NCI-H2171 (cell line): Measurements from ENCODE around the gene STYXL1.

Experiments used
- DNase-seq: peaks from one replicate; lab custom pipeline; 2025; lab: John Stamatoyannopoulos, UW

The STYXL1 gene

DNA sequence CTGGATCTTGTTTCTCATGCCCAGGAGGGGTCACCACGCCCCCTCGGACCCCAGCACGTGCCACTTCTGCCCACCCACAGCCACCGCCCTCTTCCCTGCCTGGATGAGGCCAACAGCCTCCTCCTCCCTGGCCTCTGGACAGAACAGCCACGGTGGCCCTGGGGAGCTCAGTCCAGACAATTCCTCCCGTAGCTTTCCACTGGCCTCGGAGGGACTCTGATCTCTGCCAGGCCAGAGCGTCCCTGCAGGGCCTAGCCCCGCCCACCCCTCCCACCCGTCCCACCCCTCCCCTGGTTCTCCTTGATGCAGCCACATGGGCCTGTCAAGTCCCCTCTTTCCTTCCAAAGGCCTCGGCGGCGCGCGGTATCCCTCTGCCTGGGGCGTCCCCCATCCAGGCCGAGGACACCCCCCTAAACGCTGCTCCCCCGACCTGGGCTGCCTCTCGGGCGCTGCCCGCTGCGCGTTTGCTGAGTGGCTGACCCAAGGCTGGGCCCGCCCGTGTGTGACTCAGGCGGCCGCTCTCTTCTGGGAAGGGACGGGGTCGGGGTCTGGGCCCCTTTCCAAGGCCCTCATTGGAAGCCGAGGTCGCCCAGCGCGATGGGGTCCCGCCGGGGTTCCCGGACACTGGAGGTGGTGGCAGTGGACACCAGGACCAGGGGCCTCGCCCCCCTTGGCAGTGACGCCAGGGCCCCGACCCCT lies 54.0 kb downstream of the STYXL1 start:
- DNase-seq = no peak

GRCh38 chr7:75992083-75992755 lies 55.6 kb downstream of the STYXL1 start:
- no peak for DNase-seq

DNA sequence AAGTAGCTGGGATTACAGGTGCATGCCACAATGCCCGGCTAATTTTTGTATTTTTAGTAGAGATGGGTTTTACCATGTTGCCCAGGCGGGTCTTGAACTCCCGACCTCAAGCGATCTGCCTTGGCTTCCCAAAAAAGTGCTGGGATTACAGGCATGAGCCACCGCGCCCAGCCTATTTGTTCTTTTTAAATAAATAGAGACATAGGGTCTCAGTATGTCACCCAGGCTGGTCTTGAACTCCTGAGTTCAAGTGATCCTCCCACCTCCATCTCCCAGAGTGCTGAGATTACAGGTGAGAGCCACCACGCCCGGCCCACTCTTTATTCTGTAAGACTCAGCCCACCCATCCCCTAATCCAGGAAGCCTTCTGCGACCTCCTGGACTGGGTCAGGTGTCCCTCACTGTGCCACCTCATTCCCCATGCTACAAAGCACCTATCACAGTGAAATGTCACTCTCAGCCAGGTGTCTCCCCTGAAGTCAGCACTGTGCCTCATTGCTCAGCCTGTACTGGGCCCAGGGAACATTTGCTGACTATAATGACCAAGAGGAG lies 56.2 kb downstream of the STYXL1 start:
- no peak for DNase-seq

- no peak for DNase-seq
These were observed 58.1 kb downstream of the STYXL1 start for GRCh38 chr7:75989500-75990388.

DNA sequence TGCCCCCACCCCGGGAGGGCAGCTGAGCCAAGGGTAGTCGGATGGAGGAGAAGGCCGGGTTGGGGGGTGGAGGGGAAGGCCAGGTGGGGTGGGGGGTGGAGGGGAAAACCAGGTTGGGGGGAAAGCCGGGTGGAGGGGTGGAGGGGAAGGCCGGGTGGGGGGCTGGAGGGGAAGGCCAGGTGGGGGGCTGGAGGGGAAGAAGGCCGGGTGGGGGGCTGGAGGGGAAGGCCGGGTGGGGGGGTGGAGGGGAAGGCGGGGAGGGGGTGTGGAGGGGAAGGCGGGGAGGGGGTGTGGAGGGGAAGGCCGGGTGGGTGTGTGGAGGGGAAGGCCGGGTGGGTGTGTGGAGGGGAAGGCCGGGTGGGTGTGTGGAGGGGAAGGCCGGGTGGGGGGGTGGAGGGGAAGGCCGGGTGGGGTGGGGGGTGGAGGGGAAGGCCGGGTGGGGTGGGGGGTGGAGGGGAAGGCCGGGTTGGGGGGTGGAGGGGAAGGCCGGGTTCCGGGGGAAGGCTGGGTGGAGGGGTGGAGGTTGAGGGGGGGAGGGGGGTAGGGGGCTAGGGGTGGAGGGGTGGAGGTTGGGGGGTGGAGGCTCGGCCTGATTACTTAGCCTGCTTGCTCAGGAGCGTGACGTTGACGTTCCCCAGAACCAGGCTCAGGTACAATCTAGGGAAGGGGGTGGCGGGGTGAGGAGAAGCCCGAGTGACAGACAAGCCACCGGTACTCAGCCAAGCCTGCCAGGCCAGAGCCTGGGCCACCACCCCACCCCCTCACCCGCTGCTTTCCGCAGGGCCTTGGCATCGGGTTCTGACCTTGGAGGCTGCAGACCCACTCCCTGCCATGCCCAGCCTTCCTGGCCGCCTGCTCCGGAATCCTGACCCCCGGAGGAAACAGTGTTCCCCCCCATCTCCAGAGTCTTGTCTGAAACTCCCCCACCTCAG lies 59.0 kb downstream of the STYXL1 start:
- DNase-seq = no peak

DNA sequence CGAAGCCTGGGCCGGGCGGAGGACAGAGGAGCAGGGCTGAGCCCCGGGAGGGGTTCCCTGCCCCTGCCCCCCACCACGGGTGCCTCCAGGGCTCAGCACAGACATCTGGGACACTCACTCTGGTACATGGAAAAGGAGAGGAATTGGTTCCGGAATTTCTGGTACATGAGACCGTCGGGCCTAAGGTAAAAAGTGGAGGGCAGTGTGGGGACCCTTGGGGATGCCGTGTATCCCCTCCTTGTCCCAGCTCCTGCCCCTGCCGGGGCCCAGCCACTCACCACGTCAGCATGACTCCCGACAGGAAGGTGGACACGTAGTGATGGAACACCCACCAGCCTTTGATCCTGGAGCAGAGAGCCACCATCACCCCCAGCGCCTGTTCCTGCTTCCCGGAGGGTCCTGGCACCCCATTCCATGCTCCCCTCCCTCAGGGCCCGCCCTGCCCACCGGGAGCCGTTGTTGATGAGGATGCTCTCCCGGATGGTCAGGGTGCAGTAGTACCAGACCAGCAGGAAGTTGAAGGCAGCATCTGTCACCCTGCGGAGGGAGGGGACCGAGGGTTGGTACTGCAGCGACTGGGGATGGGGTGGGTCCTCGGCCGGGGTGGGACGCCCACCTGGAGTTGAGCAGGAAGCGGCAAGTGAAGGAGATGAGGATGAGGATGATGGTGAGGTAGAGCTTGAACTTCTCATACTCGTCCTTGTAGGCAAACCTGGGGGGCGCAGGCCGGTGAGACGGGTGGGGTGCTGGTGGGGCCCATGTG lies 59.8 kb downstream of the STYXL1 start:
- DNase-seq = no peak

DNA sequence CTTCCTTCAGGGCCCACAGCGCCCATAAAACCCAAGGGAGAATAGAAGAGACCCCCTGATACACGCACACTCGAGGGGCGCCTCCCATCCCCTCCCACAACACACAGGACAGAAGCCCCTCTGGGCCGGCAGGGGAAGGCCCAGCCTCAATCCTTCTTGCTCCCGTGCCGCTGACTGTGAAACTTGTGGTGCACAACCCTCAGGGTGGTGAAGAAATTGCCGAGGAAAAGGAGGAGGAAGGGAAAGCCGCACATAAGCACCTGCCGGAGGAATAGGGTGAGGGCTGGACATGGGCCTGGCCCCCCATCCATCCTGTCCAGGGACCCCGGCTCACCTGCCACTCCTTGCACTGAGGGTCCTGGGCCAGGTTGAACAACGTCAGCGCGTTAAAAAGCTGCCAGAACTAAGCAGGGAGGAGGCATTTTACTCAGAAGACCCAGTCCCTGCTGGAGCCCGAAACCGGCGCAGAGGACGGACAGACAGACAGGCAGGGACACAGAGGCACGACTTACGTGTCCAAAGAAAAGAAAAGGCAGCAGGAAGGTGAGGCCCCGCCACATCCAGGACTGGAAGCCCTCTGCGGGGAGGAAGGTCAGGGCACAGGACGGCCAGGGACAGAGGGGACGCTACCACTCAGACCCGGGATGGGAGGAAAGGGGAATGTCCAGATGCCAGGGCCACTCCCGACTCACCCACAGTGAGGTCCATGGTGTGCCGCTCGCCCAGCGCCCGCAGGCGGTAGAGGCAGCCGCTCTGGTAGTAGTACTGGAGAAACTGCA lies 60.6 kb downstream of the STYXL1 start:
- no peak for DNase-seq

DNA sequence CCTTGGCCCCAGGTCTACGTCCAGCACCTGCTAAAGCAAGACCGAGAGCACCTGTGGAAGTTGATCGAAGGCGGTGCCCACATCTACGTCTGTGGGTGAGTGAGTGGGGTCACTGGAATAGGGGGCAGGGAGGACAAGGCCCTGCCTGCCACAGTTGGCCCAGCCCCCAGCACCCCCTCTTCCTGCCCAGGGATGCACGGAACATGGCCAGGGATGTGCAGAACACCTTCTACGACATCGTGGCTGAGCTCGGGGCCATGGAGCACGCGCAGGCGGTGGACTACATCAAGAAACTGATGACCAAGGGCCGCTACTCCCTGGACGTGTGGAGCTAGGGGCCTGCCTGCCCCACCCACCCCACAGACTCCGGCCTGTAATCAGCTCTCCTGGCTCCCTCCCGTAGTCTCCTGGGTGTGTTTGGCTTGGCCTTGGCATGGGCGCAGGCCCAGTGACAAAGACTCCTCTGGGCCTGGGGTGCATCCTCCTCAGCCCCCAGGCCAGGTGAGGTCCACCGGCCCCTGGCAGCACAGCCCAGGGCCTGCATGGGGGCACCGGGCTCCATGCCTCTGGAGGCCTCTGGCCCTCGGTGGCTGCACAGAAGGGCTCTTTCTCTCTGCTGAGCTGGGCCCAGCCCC lies 61.5 kb downstream of the STYXL1 start:
- DNase-seq = no peak

GRCh38 chr7:75985518-75986146 lies 62.2 kb downstream of the STYXL1 start:
- no peak for DNase-seq

GRCh38 chr7:75985009-75985517 lies 62.7 kb downstream of the STYXL1 start:
- DNase-seq = no peak

GRCh38 chr7:75984130-75985008 lies 63.4 kb downstream of the STYXL1 start:
- DNase-seq = no peak

- DNase-seq = no peak
These were observed 64.2 kb downstream of the STYXL1 start for GRCh38 chr7:75983471-75984129.

DNA sequence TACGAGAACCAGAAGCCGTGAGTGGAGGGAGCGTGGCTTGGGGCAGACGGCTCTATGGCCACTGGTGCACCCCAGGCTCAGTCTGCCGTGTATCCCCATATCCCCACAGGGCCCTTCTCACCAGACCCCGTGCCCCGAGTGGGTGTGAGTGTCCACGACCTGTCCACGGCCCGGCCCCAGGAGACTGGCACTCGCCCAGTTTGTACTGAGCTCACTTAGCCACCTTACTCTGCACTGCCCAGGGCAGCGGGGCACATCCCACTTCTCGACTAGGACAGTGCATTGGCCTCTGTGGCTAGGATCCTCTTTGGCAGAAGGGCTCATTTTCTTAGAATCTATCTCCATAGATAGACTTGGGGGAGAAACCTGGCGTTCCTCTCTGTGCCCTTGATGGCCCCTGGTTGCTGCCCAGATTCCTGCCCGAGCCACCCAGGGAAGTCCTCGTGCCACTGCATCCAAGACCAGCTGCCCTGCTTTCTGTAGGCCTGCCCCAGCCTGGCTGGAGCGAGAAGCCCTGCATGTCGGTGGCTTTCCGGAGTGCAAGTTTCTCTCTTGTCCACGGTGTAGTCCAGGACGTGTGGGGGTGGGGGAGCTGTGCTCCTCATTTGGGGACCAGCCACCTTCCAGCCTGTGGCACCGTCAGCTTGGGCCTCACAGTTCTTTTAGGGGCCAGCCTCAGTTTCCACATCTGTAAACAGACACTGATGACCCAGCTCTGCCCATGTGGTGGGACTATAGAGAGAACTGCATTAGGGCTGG lies 65.3 kb downstream of the STYXL1 start:
- DNase-seq = no peak

DNA sequence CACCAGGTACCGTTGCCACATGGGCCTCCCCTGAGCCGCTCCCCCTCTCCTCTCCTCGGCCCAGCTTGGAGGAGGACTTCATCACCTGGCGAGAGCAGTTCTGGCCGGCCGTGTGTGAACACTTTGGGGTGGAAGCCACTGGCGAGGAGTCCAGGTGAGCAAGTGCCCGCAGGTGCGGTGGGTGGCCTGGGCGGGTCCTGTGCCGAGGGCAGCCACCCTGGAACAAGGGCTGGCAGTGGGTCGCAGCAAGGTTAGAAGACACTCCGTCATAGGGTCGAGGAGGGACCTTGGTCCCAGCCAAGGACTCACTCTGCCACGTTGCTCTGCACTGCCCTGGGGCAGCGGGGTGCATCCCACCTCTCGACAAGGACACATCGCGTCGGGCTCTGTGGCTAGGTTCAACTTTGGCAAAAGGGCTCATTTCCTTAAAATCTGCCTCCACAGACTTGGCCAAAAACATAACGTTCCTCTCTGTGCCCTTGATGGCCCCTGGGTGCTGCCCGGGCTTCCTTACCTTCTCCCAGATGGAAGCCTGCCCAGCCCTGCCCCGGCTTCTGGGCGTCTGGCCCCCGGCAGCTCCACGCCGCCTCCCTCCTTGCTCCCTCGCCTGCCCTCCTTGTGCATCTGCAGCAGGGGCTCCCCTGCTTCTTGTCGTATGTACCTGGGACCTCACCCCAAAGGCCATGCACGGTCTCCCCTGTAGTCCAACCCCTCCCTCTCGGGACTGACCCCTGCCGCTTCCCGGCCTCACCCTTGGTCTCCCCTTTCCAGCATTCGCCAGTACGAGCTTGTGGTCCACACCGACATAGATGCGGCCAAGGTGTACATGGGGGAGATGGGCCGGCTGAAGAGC lies 66.1 kb downstream of the STYXL1 start:
- DNase-seq = no peak

DNA sequence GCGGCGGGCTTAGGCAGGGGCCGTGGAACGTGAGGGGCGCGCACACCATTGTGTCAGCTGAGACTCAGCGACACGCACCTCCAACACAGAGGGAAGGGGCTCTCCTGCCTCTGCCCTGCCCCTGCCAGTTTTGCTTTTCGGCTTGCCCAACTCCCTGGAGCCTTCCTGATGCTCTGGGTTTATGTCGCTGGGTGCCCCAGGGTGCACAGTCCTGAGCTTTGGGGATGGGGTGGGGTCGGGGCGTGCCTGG lies 66.7 kb downstream of the STYXL1 start:
- DNase-seq = no peak
